ENCODE data around the gene TNNT3. TPM values are rescaled to one million over a fixed set of nuclear protein-coding genes. Genes with fewer than 3 reads are reported as not detected.

The TNNT3 gene
- total RNA-seq, 1 donor from 2014 or later = not detected

DNA sequence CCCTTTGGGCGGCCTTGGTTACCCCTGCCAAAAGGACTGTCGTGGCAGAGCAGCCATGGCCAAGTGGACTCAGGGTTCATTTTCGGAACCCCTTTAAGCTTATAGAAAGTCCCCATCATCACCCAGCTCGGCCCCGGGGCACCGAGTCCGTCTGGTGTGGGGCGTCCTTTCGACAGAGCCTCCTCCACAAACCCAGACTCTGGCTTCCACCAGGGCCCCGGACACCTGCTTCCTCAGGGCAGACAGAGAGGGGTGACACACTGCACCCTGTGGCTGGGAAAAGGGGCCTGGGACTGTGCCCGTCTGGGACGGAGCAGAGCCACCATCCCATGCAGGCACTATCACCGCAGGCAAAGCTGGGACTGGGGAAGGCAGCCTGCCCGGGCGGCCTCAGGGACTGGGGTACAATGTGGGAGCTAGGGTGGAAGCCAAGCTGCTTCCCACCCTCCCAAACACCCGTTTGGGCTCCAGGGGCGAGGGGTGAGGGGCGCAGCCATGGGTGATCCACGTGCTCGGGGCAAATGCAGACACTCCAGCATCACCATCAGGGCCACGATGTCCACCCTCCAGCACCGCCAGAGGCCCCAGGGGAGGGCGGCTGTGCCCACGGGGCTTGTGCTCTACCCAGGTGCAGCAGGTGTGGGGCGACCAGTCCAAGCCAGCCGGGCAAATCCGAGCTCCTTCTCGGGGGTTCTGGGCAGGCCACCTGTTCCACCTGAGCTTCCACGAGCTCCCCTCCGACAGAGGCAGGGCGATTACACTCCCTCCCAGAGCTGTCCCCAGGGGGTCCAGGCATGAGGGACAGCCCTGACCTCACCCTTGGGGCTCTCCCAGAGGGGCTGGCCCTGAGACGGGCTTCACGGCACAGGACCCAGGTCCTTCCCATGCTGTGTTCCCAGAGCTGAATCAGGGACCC, 15.9 kb downstream of the TNNT3 start:
- DNase-seq = no peak

DNA sequence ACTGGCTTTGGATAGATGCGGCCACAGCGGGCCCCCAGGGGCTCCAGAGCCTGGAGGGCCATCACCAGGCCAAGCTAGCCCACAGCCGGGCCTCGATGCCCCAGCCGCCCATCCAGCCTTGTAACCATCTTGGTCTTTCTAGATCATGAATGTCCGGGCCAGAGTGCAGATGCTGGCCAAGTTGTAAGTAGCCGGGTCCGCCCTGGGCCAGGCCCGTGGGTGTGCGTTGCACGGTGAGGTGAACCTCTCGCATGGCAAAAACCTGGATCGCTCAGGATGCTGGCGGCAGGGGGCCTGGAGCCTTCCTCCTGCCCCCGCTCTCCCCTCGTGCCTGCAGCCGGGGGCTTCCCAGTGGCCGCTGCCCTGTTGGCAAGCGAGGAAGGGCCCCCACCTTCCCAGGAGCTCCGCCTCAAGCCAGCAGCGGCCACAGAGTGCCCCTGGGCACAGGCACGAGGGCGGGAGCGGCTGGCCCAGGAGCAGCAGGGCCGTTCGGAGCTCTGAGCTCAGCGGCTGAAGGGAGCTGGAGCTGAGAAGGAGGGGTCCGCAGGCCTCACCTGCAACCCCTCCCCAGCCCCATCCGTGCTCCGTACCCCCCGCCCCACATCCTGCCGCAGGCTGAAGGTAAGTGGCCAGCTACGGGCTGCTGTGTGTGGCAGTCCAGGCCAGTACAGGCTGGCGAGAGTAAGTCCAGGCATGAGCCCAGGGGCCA, 16.7 kb downstream of the TNNT3 start:
- DNase-seq = no peak

DNA sequence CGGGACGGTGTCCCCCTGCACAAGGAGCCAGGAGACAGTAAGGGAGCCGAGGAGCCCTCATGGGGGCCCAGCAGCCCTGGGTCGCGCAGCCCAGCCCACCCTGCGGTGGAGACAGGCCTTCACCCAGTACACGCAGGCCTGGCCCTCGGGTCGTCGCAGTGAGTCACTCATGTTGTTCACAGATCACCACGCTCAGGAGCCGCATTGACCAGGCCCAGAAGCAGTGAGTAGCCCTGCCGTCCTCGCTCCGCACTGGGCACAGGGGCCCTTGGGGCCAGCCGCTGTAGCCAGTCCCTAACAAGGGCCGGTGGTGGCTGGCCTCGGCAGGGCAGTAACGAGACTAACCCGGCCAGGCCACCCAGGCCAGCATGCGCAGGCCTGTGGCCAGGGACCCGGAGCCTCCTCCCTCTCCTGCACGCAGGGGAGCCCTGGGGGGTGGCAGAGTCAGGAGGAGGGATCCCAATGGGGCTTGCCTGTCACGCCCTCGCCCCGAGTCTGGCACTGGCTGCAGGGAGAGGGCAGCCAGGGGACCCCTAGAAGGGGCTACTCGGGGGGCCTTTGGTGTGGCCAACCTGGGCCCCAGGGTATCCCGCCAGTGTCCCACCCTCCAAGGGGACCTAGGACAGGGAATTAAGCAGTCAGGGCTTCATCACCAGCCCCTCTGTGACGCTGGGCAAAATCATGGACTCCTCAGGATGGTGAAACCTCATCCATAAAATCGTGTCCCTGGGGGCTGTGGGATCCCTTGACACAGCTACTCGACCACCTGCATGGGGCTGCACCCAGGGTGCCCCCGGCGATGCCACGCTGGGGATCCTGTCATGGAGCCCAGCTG, 17.5 kb downstream of the TNNT3 start:
- DNase-seq = no peak

DNA sequence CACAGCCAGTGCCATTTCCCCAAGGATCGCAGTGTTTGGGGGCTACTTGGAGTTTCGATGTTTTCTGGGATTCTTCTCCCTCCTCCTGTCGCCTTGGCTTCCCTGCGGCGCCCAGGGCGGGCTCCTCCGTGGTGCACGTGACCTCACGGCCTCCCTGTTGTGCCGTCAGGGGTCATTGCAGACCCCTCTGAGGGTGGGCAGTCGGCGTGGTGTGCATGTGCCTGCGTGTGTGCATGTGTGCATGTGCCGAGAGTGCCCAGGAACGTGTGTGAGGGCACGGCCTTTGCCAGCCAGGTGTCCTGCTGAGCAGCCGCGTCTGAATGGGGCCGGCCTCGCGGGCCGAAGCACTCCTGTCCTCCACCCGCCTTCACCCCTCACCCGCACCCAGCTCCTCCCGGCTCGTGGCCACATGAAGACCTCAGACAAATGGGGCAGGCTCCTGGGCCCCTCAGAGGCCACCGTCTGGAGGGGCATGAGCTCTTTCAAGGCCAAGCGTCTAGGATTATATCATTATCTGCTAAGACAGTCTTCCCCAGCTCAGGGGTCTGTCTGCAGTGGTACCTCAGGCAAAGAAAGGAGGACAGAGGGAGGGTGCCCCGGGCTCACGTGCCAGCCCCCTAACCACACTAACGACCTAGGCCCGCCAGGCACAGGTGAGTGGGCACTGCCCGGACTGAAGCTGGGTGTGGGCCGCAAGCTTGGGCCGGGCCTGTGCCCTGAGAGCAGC, 18.3 kb downstream of the TNNT3 start:
- DNase-seq = no peak

DNA sequence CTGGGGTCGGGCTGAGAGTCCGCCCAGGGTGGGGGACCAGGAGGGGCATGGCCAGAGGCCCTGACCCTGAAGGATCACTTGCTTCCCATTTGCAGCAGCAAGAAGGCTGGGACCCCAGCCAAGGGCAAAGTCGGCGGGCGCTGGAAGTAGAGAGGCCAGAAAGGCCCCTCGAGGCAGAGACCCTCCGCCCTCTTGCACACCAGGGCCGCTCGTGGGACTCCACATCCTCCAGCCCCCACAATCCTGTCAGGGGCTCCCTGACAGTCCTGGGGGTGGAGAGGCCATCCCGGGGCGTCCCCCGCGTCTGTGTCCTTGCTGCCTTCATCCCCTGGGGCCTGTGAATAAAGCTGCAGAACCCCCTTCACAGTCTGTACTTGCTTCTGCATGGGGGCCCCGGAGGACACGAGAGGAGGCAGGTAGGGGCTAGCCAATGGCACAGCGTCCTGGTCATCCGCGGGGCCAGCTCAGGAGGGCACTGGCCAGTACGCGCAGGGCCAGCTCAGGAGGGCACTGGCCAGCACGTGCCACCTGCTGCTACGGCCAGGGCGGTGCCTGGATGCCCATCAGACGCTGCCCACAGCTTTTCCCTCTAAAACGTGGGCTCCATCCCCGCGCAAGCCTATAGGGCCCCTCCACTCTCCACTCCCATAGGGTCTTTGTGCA, 19.0 kb downstream of the TNNT3 start:
- no peak for DNase-seq

DNA sequence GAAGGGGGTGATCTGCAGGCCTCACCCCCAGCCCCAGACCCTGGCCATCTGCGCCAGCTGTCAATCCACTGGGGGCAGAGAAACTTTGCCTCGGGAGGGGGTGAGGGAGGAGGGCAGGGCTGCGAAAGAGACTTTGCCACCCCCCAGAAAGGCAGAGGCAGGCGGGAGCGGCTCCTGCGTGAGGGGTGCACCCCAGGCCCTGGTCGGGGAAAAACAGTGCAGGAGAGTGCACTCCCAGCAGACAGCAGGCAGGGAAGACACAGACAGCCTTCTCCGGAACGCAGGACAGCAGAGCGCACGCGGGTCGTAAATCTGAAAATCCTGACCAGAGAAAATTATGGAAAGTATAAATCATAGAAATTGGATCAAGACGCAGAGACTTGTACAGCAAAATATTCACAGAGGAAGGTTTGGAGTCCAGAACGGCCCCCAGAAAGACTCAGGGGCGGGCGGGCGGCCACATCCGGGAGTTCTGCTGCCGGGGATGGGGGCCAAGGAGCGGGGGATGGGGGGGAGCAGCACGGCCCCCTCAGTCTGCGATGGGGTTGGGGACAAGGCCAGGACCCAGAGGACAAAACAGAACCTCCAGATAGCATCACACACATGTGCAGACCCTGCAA, 19.6 kb downstream of the TNNT3 start:
- DNase-seq = no peak

DNA sequence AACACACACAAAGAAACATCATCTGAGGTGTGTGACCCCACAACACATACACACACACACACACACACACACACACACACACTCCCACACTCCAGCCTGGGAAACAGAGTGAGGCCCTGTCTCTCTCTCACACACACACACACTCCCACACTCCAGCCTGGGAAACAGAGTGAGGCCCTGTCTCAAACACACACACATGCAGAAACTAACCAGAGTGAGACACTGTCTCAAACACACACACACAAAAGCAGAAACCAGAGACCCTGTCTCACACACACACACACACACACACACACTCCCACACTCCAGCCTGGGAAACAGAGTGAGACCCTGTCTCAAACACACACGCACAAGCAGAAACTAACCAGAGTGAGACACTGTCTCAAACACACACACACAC, 20.3 kb downstream of the TNNT3 start:
- DNase-seq = peak; percentile 51

DNA sequence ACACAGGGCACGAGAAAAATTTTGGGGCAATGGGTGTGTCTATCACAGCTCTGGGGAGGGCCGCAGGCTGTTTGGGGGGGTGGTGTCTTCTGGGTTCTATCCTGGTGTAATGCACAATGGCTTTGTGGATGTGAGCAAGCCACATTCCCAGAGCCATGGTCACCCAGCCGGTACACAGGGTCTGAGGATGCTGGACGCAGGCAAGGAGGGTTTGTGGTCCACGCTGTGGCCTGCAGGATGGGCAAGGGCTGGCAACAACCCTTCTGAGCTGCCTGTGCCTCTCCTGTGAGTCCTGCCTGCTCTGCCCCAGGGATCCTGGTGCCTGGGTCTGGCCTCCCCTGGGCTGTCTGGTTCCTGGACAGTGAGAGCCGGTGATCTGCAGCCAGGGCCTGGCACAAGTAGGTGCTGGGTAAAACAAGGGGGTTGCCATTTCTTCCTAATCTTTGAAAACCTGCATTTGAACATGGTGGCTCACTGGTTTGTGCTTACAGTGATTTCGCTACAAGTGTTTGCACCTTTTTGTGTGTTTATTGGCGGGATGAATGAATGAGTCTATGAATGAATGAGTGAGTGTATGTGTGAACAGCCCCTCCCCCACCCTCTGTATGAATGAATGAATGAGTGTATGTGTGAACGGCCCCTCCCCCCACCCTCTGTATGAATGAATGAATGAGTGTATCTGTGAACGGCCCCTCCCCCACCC, 23.2 kb downstream of the TNNT3 start:
- no peak for DNase-seq

DNA sequence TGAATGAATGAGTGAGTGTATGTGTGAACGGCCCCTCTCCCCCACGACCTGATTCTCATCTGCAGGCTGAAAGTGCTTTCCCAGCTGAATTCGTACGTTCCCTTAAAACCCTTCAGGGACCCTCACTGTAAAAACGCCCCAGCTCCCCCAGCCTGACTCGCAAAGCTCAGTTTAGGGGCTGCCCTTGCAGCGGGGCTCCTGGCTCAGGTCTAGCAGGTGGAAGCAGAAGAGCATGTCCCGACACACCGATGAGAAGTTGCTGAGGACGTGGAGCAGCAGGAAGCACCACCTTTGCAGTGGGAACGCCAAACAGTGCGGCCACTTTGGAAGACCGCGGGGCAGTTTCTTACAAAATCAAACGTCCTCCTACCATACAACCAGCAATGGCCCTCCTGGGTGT, 24.1 kb downstream of the TNNT3 start:
- DNase-seq = no peak

DNA sequence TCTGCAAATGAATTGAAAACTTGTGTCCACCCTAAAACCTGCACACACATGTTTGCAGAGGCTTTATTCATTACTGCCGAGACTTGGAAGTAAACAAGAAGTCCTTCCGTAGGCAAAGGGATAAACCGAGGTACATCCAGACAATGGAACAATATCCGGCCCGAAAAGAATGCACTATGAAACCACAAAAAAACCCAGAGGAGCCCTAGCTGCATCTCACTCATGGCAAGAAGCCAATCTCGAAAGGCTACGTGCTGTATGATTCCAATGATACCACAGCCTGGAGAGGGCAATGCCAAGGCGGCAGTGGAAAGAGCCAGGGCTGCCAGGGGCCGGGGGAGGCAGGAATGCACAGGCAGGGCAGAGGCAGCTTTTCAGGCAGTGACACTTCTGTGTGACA, 24.5 kb downstream of the TNNT3 start:
- peak; percentile 66 for DNase-seq

DNA sequence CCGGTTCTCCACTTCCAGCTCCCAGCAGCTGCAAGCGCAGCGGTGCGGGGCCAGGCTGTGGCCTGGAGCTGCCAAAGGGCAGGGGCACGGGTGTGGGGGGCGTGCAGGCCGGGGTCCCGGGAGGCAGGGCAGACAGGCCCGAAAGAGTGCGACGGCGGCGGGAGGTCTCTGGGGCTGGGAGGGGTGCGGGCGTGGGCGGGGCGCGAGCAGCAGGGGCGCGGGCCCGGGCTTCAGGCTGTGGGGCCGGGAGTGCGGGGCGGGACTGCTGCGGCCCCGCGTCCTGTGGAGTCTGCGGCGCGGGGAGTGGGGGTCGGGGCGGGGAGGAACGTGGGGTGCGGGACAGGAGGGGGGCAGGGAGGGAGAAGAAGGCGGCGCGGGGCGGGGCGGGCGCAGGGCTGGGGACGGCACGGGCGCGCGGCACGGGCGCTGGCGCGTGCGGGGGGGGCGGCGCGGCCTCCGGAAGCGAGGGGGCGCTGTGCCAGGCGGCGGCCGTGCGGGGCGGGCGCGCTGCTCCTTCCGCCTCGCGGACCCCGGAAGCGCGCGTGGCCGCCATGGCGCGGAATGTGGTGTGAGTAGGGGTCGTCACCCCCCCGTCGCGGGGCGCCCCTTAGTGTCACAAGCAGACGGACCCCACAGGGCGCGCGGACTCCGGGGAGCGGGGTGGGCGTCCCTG, 27.4 kb downstream of the TNNT3 start, which contains the start of gene MRPL23:
MRPL23 (plus strand) TSS at position 521 of the 673 bp plus-strand sequence; CDS start at position 552, 31 bp downstream.
- no peak for DNase-seq

DNA sequence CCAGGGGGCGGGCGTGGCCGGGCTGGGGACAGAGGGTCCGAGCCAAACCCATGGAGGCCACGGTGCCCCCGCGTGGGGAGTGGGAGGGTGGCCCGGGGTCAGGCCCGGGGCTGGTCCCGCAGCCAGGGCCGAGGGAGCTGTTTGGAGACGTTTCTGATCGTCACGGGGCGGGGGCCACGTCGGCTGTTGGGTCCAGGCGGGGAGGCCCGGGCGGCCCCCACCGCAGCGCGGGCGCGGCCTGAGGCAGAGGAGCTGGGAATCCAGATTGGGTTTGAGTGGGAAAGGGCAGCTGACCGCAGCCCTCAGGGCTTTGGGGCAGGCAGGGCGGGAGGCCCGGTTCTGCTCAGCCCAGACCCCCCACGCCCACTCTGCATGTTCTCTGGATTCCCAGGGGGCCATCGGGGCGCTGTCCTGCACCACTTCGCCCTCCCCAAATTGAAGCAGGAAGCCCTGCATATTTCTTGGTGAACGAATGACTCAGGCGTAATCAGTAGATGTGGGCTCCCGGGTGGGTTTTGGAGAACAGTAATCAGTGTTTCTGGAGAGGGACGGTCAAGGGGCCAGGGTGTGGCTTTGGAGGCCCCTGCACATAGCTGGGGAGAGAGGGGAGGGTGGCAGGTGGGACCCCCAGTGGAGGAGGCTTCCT, 28.2 kb downstream of the TNNT3 start:
- no peak for DNase-seq

DNA sequence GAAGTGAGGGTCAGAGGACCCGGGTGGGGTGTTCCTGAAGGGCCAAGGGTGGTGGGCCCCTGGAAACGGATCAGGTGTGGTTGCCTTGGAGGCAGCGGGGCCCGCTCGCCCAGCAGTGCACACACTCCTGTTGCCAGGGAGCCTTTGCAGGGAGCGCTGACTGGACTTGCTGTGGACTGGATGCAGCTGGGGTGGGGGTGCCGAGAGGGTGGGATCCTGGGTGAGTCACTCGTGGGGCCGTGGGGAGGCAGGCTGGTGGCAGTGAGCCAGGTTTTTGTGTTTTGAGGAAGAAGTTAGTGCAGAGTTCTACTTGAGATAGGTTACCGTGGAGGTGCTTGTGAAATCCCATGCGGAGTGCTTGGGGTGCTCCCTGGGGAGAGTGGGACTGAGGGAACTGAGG, 28.9 kb downstream of the TNNT3 start:
- DNase-seq = no peak

DNA sequence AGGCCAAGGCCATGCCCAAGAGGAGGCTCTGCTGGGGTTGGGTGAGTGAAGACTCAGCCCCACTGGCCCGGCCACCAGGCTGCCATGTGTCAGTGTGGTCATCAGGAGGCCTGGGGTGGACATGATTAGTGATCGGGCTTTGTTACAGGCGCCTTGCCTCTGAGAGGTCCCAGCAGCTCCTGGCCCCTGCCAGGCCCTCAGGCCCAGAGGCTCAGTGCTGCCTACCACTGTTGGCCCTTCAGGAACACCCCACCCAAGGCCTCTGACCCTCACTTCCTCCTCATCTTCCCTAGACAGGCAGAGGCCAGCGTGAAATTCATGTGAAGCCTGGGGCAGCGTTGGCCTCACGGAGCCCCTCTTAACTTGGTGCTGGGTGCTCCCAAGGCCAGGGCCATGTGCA, 29.8 kb downstream of the TNNT3 start:
- no peak for DNase-seq

DNA sequence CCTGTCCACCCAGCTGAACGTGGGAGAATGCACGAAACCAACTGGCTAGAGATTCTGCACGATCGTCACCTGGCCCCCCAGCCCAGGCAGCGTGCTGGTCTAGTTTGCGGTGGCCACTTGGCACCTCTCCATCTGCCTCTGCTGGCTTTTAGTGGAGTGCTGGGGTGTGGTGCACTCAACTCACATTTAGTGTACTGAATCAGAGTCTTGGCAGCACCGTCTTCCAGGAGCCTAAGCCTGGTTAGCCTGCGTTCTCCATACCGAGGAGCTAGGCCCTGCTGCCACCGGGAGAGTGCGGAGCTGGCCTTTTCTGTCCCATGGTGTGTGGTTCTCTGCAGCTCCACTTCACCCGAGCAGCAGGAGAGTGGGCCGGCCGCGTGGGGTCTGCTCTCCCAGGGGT, 30.4 kb downstream of the TNNT3 start:
- no peak for DNase-seq

DNA sequence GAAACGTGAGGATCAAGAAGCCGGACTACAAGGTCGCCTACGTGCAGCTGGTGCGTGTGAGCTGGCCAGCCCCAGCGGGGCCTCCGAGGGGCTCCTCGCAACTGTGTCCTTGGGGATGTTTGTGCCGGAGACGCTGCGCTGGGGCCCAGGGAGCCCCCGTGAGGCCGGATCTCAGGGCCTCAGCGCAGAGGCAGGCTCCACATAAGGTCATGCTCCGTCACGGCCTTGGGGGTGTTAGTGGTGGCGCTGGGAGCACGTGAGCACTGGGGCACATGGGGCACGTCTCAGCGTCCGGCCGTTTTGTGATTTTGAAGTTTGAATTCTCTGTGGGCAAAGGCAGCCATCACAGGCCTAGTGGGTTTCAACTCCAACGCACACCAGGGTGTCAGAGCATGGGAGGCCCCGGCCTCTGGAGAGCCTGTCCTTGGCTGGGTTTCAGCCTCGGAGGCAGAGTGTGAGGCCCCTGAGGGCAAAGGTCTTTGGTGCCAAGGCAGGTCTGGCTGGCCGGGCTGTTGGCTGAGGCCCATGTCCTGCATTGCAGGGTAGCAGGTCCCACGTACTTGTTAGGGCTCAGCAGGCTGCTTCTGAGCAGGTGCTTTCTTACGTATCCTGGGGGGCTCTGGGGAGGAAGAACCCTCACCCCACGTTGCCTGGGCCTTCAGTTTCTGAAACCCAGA, 33.4 kb downstream of the TNNT3 start:
- DNase-seq = no peak

DNA sequence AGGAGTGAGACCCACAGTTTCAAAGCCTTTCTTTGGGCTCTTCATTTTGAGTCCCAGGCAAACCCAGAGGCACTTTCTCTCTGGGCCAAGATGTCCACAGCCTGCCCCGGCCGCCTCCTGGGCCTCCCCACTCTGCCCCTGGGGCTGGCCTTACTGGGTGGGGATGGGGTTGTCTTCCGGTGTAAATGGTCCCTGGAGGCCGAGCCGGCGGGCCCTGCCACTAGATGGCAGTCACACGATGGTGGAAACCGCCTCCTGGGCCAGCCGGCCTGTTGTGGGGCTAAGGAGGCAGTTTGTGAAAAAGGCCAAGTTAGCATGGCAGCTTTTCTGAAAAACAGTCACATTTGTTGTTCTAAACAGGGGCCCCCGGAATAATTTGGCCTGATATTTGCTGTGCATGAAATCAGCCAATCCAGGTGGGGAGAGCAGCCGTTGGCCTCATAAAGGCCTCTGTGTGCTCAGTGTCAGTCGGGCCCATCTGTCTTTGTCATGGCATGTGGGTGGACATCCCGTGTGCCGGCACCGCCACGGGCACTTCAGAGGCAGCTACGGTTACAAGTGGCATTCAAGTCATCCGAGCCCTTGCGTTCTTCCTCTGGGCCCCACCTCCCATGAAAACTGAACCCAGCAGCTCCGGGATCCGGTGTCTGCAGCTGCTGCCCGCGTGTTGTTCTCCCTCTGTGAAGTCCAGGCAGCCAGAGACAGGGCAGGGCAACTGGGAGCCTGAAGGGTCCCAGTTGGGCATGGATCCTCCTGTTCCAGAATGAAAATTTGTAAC, 34.2 kb downstream of the TNNT3 start:
- DNase-seq = peak; percentile 14

DNA sequence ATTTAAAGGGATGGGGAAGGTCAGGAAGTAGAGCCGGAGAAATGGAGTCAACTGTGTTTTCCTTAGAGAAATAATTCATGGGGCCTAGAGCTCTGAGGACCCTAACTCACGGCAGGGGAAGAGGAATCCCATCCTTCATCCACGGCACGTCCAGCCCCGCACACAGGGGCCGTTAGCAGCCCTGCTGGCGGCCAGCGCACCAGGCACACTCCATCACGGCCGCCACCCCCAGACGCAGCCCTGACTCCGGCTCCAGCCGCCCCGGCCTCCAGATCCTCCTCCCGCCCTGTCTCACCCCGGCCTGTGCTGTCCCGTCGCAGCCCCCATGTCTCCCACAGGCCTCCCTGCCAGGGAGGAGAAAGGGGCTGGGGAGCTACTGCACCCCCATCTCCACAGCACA, 38.9 kb downstream of the TNNT3 start:
- no peak for DNase-seq
